ENCODE data around the gene MED31. TPM values are rescaled to one million over a fixed set of nuclear protein-coding genes. Genes with fewer than 3 reads are reported as not detected.

MED31 gene
- total RNA-seq, 5 donors from 2014 or later (not counting 1 experiment from before 2014, with no cell fraction given), result 18.9 to 26.3 (median 22.1) TPM

- Histone ChIP-seq H3K9me3 (no peaks in the 10 kb centered on the region), H3K4me3 (ENCODE audit: control insufficient read depth in 1 of 2, extremely low read depth in 1 of 2, low read length in 1 of 2) (no peak overlapping the region), H3K4me1 (ENCODE audit: control insufficient read depth in 1 of 2, extremely low read depth in 1 of 2, insufficient read depth in 2 of 2, low read length in 2 of 2) (no peaks in the 10 kb centered on the region), H3K27me3 (replicated peaks in 1 of 2; ENCODE audit: control insufficient read depth in 2 of 2, extremely low read depth in 1 of 2, insufficient read depth in 2 of 2, low read length in 1 of 2) (peaks cover 0 to 34% of the 10 kb centered on the region in 2 experiments), H3K27ac (ENCODE audit: low read length) (no peak overlapping the region), H3K36me3 (ENCODE audit: control insufficient read depth in 2 of 2, extremely low read depth in 1 of 2, insufficient read depth in 1 of 2, low read length in 1 of 2) (no peaks in the 10 kb centered on the region)
- Mint-ChIP-seq H3K27ac (no peak overlapping the region), H3K36me3 (no peaks in the 10 kb centered on the region), H3K4me1 (no peaks in the 10 kb centered on the region), H3K27me3 (peaks cover 32 to 52% of the 10 kb centered on the region in 2 donors), H3K9me3 (no peaks in the 10 kb centered on the region), H3K4me3 (no peak overlapping the region)
- POLR2A ChIA-PET, result no interaction called here
- WGBS (ENCODE audit: insufficient coverage), result 84% methylated on average over 13 of the region's 14 CpGs
- DNase-seq (no peak), ATAC-seq (replicated peaks in 1 of 4) (no peak)
- CTCF ChIA-PET, result no interaction called here
Observed at GRCh38 chr17:6684881-6685767, 33.7 kb upstream of the MED31 start.

- Histone ChIP-seq H3K27me3 (replicated peaks in 1 of 2; ENCODE audit: control insufficient read depth in 2 of 2, extremely low read depth in 1 of 2, insufficient read depth in 2 of 2, low read length in 1 of 2) (peaks cover 0 to 36% of the 10 kb centered on the region in 2 experiments), H3K27ac (ENCODE audit: low read length) (no peak overlapping the region), H3K4me1 (ENCODE audit: control insufficient read depth in 1 of 2, extremely low read depth in 1 of 2, insufficient read depth in 2 of 2, low read length in 2 of 2) (no peaks in the 10 kb centered on the region), H3K4me3 (ENCODE audit: control insufficient read depth in 1 of 2, extremely low read depth in 1 of 2, low read length in 1 of 2) (no peak overlapping the region), H3K36me3 (ENCODE audit: control insufficient read depth in 2 of 2, extremely low read depth in 1 of 2, insufficient read depth in 1 of 2, low read length in 1 of 2) (no peaks in the 10 kb centered on the region), H3K9me3 (no peaks in the 10 kb centered on the region)
- no peak for ATAC-seq (replicated peaks in 1 of 4)
- CTCF ChIA-PET, result no interaction called here
- 42% methylated on average over 2 of the region's 7 CpGs for WGBS (ENCODE audit: insufficient coverage)
- no peaks in the 10 kb centered on the region for H3K9me3 Mint-ChIP-seq
- H3K4me1 Mint-ChIP-seq, result no peaks in the 10 kb centered on the region
- no peaks in the 10 kb centered on the region for H3K36me3 Mint-ChIP-seq
- H3K27me3 Mint-ChIP-seq, result peaks cover 34 to 53% of the 10 kb centered on the region in 2 donors
- DNase-seq, result no peak
- POLR2A ChIA-PET, result no interaction called here
- no peak overlapping the region for H3K27ac Mint-ChIP-seq
- H3K4me3 Mint-ChIP-seq, result no peak overlapping the region
Observed at GRCh38 chr17:6684460-6684783, 33.0 kb upstream of the MED31 start.

- H3K4me1 ChIP-seq (ENCODE audit: control insufficient read depth in 1 of 2, extremely low read depth in 1 of 2, insufficient read depth in 2 of 2, low read length in 2 of 2), result no peaks in the 10 kb centered on the region
- no peaks in the 10 kb centered on the region for H3K36me3 ChIP-seq (ENCODE audit: control insufficient read depth in 2 of 2, extremely low read depth in 1 of 2, insufficient read depth in 1 of 2, low read length in 1 of 2)
- no peaks in the 10 kb centered on the region for H3K36me3 Mint-ChIP-seq
- H3K27ac Mint-ChIP-seq, result no peak overlapping the region
- H3K27me3 Mint-ChIP-seq, result peaks cover 36 to 50% of the 10 kb centered on the region in 2 donors
- H3K4me1 Mint-ChIP-seq, result no peaks in the 10 kb centered on the region
- CTCF ChIA-PET, result no interaction called here
- H3K9me3 ChIP-seq, result no peaks in the 10 kb centered on the region
- POLR2A ChIA-PET, result no interaction called here
- no peaks in the 10 kb centered on the region for H3K9me3 Mint-ChIP-seq
- H3K4me3 Mint-ChIP-seq, result no peak overlapping the region
- DNase-seq (no peak), ATAC-seq (replicated peaks in 1 of 4) (no peak)
- WGBS (ENCODE audit: insufficient coverage), result no CpG with 5 or more reads among the region's 3 CpGs
- H3K27me3 ChIP-seq (replicated peaks in 1 of 2; ENCODE audit: control insufficient read depth in 2 of 2, extremely low read depth in 1 of 2, insufficient read depth in 2 of 2, low read length in 1 of 2), result peaks cover under 1 to 40% of the 10 kb centered on the region in 2 experiments
- H3K27ac ChIP-seq (ENCODE audit: low read length), result no peak overlapping the region
- H3K4me3 ChIP-seq (ENCODE audit: control insufficient read depth in 1 of 2, extremely low read depth in 1 of 2, low read length in 1 of 2), result no peak overlapping the region
Observed at GRCh38 chr17:6683730-6684459, 32.5 kb upstream of the MED31 start.

- WGBS (ENCODE audit: insufficient coverage), result no CpG with 5 or more reads among the region's 3 CpGs
- no peak for ATAC-seq (replicated peaks in 1 of 4)
- H3K4me3 ChIP-seq (ENCODE audit: control insufficient read depth in 1 of 2, extremely low read depth in 1 of 2, low read length in 1 of 2), result no peak overlapping the region
- no peaks in the 10 kb centered on the region for H3K4me1 ChIP-seq (ENCODE audit: control insufficient read depth in 1 of 2, extremely low read depth in 1 of 2, insufficient read depth in 2 of 2, low read length in 2 of 2)
- no peak overlapping the region for H3K4me3 Mint-ChIP-seq
- ChIA-PET CTCF (no interaction called here), POLR2A (no interaction called here)
- H3K36me3 Mint-ChIP-seq, result no peaks in the 10 kb centered on the region
- peaks cover 39 to 57% of the 10 kb centered on the region in 2 donors for H3K27me3 Mint-ChIP-seq
- H3K4me1 Mint-ChIP-seq, result peaks cover under 1 to 4% (median 2%) of the 10 kb centered on the region in 3 donors
- no peak overlapping the region for H3K27ac Mint-ChIP-seq
- DNase-seq, result no peak
- no peaks in the 10 kb centered on the region for H3K36me3 ChIP-seq (ENCODE audit: control insufficient read depth in 2 of 2, extremely low read depth in 1 of 2, insufficient read depth in 1 of 2, low read length in 1 of 2)
- H3K27me3 ChIP-seq (replicated peaks in 1 of 2; ENCODE audit: control insufficient read depth in 2 of 2, extremely low read depth in 1 of 2, insufficient read depth in 2 of 2, low read length in 1 of 2), result peaks cover 3 to 46% of the 10 kb centered on the region in 2 experiments
- H3K9me3 ChIP-seq, result no peaks in the 10 kb centered on the region
- H3K9me3 Mint-ChIP-seq, result no peaks in the 10 kb centered on the region
- H3K27ac ChIP-seq (ENCODE audit: low read length), result no peak overlapping the region
Observed at GRCh38 chr17:6683081-6683684, 31.8 kb upstream of the MED31 start.

GRCh38 chr17:6682339-6682738, 30.9 kb upstream of the MED31 start:
- ATAC-seq (replicated peaks in 1 of 4) (no peak), DNase-seq (no peak)
- Mint-ChIP-seq H3K4me3 (no peak overlapping the region), H3K9me3 (no peaks in the 10 kb centered on the region), H3K36me3 (no peaks in the 10 kb centered on the region), H3K27me3 (peaks cover 33 to 57% of the 10 kb centered on the region in 2 donors), H3K27ac (no peak overlapping the region), H3K4me1 (peaks cover 9 to 11% (median 10%) of the 10 kb centered on the region in 3 donors)
- Histone ChIP-seq H3K9me3 (no peaks in the 10 kb centered on the region), H3K27ac (ENCODE audit: low read length) (no peak overlapping the region), H3K27me3 (replicated peaks in 1 of 2; ENCODE audit: control insufficient read depth in 2 of 2, extremely low read depth in 1 of 2, insufficient read depth in 2 of 2, low read length in 1 of 2) (peaks cover 3 to 54% of the 10 kb centered on the region in 2 experiments), H3K4me3 (ENCODE audit: control insufficient read depth in 1 of 2, extremely low read depth in 1 of 2, low read length in 1 of 2) (no peak overlapping the region), H3K36me3 (ENCODE audit: control insufficient read depth in 2 of 2, extremely low read depth in 1 of 2, insufficient read depth in 1 of 2, low read length in 1 of 2) (no peaks in the 10 kb centered on the region), H3K4me1 (ENCODE audit: control insufficient read depth in 1 of 2, extremely low read depth in 1 of 2, insufficient read depth in 2 of 2, low read length in 2 of 2) (peaks cover 0 to 8% of the 10 kb centered on the region in 2 experiments)
- 72% methylated on average over 2 of the region's 4 CpGs for WGBS (ENCODE audit: insufficient coverage)
- CTCF ChIA-PET, result no interaction called here
- POLR2A ChIA-PET, result no interaction called here

GRCh38 chr17:6681671-6682070, 30.3 kb upstream of the MED31 start:
- H3K36me3 Mint-ChIP-seq, result no peaks in the 10 kb centered on the region
- 100% methylated on average over 1 of the region's 5 CpGs for WGBS (ENCODE audit: insufficient coverage)
- ATAC-seq (replicated peaks in 1 of 4) (no peak), DNase-seq (no peak)
- POLR2A ChIA-PET, result no interaction called here
- H3K4me3 Mint-ChIP-seq, result no peak overlapping the region
- Histone ChIP-seq H3K27me3 (replicated peaks in 1 of 2; ENCODE audit: control insufficient read depth in 2 of 2, extremely low read depth in 1 of 2, insufficient read depth in 2 of 2, low read length in 1 of 2) (peaks cover 3 to 61% of the 10 kb centered on the region in 2 experiments), H3K9me3 (no peaks in the 10 kb centered on the region), H3K4me3 (ENCODE audit: control insufficient read depth in 1 of 2, extremely low read depth in 1 of 2, low read length in 1 of 2) (no peak overlapping the region), H3K27ac (ENCODE audit: low read length) (no peak overlapping the region), H3K36me3 (ENCODE audit: control insufficient read depth in 2 of 2, extremely low read depth in 1 of 2, insufficient read depth in 1 of 2, low read length in 1 of 2) (no peaks in the 10 kb centered on the region), H3K4me1 (ENCODE audit: control insufficient read depth in 1 of 2, extremely low read depth in 1 of 2, insufficient read depth in 2 of 2, low read length in 2 of 2) (peaks cover 0 to 10% of the 10 kb centered on the region in 2 experiments)
- peaks cover 30 to 51% of the 10 kb centered on the region in 2 donors for H3K27me3 Mint-ChIP-seq
- CTCF ChIA-PET, result no interaction called here
- peaks cover 11 to 13% (median 12%) of the 10 kb centered on the region in 3 donors for H3K4me1 Mint-ChIP-seq
- H3K27ac Mint-ChIP-seq, result no peak overlapping the region
- no peaks in the 10 kb centered on the region for H3K9me3 Mint-ChIP-seq

All from T-cell (primary cell).